GM23338 (cell line): ENCODE data around the gene MAP3K10. TPM values are rescaled to one million over a fixed set of nuclear protein-coding genes. Genes with fewer than 3 reads are reported as not detected.

Experiments
- ATAC-seq: fragments of 200-7000 bp; cut with Tn5 transposase; 3 replicates; pipeline ENCODE4 v1.9.1; 2020
- DNase-seq: peaks from one replicate; pipeline ENCODE4 v3.0.0-alpha.2; 2015; ENCODE audit warnings: low spot score
- H2AFZ ChIP-seq: fragments of 200-600 bp; sonication (generic); 2 replicates; pipeline ENCODE4 v1.8.0; 2016; ENCODE audit warnings: antibody characterized with exemption, mild to moderate bottlenecking, moderate library complexity
- H3F3A ChIP-seq: fragments of 200-600 bp; sonication (generic); replicated peaks from 2 replicates; pipeline ENCODE4 v1.8.0; 2017; ENCODE audit warnings: antibody characterized with exemption, mixed run types, low read depth
- H3K27ac ChIP-seq: fragments of 200-600 bp; sonication (generic); 2 replicates; pipeline ENCODE4 v1.6.1; 2016; ENCODE audit warnings: low read depth
- H3K27me3 ChIP-seq: fragments of 200-600 bp; sonication (generic); 2 replicates; pipeline ENCODE4 v1.8.0; 2016; ENCODE audit warnings: mild to moderate bottlenecking, mixed run types, moderate library complexity; ENCODE audit not compliant: insufficient read depth
- H3K36me3 ChIP-seq: fragments of 200-600 bp; sonication (generic); 2 replicates; pipeline ENCODE4 v1.8.0; 2016; ENCODE audit warnings: mild to moderate bottlenecking; ENCODE audit not compliant: insufficient read depth
- H3K4me1 ChIP-seq: fragments of 200-600 bp; sonication (generic); 2 replicates; pipeline ENCODE4 v1.8.0; 2016; ENCODE audit warnings: mild to moderate bottlenecking, moderate library complexity; ENCODE audit not compliant: insufficient read depth
- H3K4me2 ChIP-seq: fragments of 200-600 bp; sonication (generic); 2 replicates; pipeline ENCODE4 v1.7.1; 2017; ENCODE audit warnings: mixed run types
- H3K4me3 ChIP-seq: fragments of 200-600 bp; sonication (generic); 2 replicates; pipeline ENCODE4 v1.6.1; 2016; ENCODE audit warnings: mixed run types
- H3K79me2 ChIP-seq: fragments of 200-600 bp; sonication (generic); replicated peaks from 2 replicates; pipeline ENCODE4 v1.8.0; 2017; ENCODE audit warnings: mild to moderate bottlenecking; ENCODE audit not compliant: insufficient read depth
- H3K9me2 ChIP-seq: fragments of 200-600 bp; sonication (generic); 2 replicates; pipeline ENCODE4 v1.8.0; 2017; ENCODE audit not compliant: insufficient read depth
- H4K20me1 ChIP-seq: fragments of 200-600 bp; sonication (generic); replicated peaks from 2 replicates; pipeline ENCODE4 v1.8.0; 2017; ENCODE audit warnings: mild to moderate bottlenecking; ENCODE audit not compliant: insufficient read depth
- H3K27ac Mint-ChIP-seq: 2 replicates; pipeline ENCODE4 v1.8.0; 2020; ENCODE audit warnings: inconsistent platforms, mild to moderate bottlenecking, moderate library complexity, mixed read lengths
- H3K27me3 Mint-ChIP-seq: 3 replicates; pipeline ENCODE4 v1.8.0; 2022; ENCODE audit warnings: low read depth, mild to moderate bottlenecking, moderate library complexity, mixed read lengths, inconsistent platforms; ENCODE audit not compliant: insufficient read depth, poor library complexity
- H3K36me3 Mint-ChIP-seq: 3 replicates; pipeline ENCODE4 v1.8.0; 2021; ENCODE audit warnings: low read depth, mild to moderate bottlenecking, inconsistent platforms, moderate library complexity, mixed read lengths
- H3K4me1 Mint-ChIP-seq: 3 replicates; pipeline ENCODE4 v1.8.0; 2020; ENCODE audit warnings: mild to moderate bottlenecking, inconsistent platforms, mixed read lengths
- H3K4me3 Mint-ChIP-seq: 3 replicates; pipeline ENCODE4 v1.8.0; 2021; ENCODE audit warnings: moderate library complexity, mild to moderate bottlenecking, inconsistent platforms, mixed read lengths
- H3K9me3 Mint-ChIP-seq: 3 replicates; pipeline ENCODE4 v1.8.0; 2020; ENCODE audit warnings: moderate library complexity, mild to moderate bottlenecking, inconsistent platforms, mixed read lengths
- CREB1 ChIP-seq: fragments of 250-450 bp; sonication (Bioruptor Pico); IDR thresholded peaks from 2 replicates; pipeline ENCODE4 v1.5.0; 2020; ENCODE audit warnings: low read depth, mild to moderate bottlenecking, moderate library complexity
- EZH2 ChIP-seq: fragments of 200-600 bp; sonication (generic); IDR thresholded peaks from one replicate; pipeline ENCODE4 v1.8.0; 2017; ENCODE audit warnings: antibody characterized with exemption, mild to moderate bottlenecking, low read depth; ENCODE audit not compliant: unreplicated experiment
- EZH2phosphoT487 ChIP-seq: fragments of 200-600 bp; sonication (generic); IDR thresholded peaks from one replicate; pipeline ENCODE4 v1.8.1; 2018; ENCODE audit warnings: antibody characterized with exemption; ENCODE audit not compliant: unreplicated experiment
- JUNB ChIP-seq: IDR thresholded peaks from one replicate; pipeline ENCODE4 v1.6.1; 2016; ENCODE audit warnings: antibody characterized with exemption; ENCODE audit not compliant: unreplicated experiment
- NANOG ChIP-seq: IDR thresholded peaks from 2 replicates; pipeline ENCODE4 v1.6.1; 2016; ENCODE audit warnings: antibody characterized with exemption, borderline replicate concordance
- POLR2AphosphoS5 ChIP-seq: IDR thresholded peaks from 2 replicates; pipeline ENCODE4 v1.6.1; 2016; ENCODE audit warnings: antibody characterized with exemption, low read depth
- STAT1 ChIP-seq: IDR thresholded peaks from one replicate; pipeline ENCODE4 v1.6.1; 2016; ENCODE audit warnings: antibody characterized with exemption; ENCODE audit not compliant: unreplicated experiment
- ZNF114 ChIP-seq: fragments of 250-450 bp; sonication (Bioruptor Pico); IDR thresholded peaks from 2 replicates; pipeline ENCODE4 v1.5.0; 2020; ENCODE audit warnings: mild to moderate bottlenecking, moderate library complexity
- ZNF331 ChIP-seq: fragments of 250-450 bp; sonication (Bioruptor Pico); IDR thresholded peaks from 2 replicates; pipeline ENCODE4 v1.5.0; 2020; ENCODE audit warnings: low read depth, mild to moderate bottlenecking, moderate library complexity
- polyA plus RNA-seq: library from polyadenylated mRNA; unstranded; fragments of >200 nt; fragmentation: Nextera tagmentation; extraction: Ambion mirVana; gene quantifications from 2 replicates; pipeline ENCODE4 v1.2.1, GENCODE V29; 2016
- total RNA-seq: library from RNA; depleted of rRNA; stranded (reverse); fragments of >200 nt; shearing (Covaris generic); gene quantifications from 2 replicates; pipeline ENCODE4 v1.2.3, GENCODE V29; 2014
- TF ChIP-seq, protein P1 (sequence below): IDR thresholded peaks from 2 replicates; pipeline ENCODE4 v1.6.1; 2016; ENCODE audit warnings: antibody characterized with exemption
- TF ChIP-seq, protein P2 (sequence below), 2 experiments: fragments of 200-600 bp in 1 of 2; sonication (generic) in 1 of 2; conservative IDR thresholded peaks; 2 replicates each; pipeline versions ENCODE4 v1.5.1 to v1.6.1; 2016 to 2017; ENCODE audit warnings: antibody characterized with exemption in 2 of 2, low read depth in 2 of 2, mild to moderate bottlenecking in 2 of 2, moderate library complexity in 1 of 2
- TF ChIP-seq, protein P3 (sequence below): IDR thresholded peaks from one replicate; pipeline ENCODE4 v1.6.1; 2018; ENCODE audit warnings: antibody characterized with exemption; ENCODE audit not compliant: unreplicated experiment
- TF ChIP-seq, protein P4 (sequence below): fragments of 250-450 bp; sonication (Bioruptor Pico); IDR thresholded peaks from 2 replicates; pipeline ENCODE4 v1.5.0; 2020; ENCODE audit warnings: mild to moderate bottlenecking, moderate library complexity

Gene MAP3K10
- total and polyA plus RNA-seq, 2 experiments from 2014 or later, result 5.9 to 13.7 TPM

DNA sequence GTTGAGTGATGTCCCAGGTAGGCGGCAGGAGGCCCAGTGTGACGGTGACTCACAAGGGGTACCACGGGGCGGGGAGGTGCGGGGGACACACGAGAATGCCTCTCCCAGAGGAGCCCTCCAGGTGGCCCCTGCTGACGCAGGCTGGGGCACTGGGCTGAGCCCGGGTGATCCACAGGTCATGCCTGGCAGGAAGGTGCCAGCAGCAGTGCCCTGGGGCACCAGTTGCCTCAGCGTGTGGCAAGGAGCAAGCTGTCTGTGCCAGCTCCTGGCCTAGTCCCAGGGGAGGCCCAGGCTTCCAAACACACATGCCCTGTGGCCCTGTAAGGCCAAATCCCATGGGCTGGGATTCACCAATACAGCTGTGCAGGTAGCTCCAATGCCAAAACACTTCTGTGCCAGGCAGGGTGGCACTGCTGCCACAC is 65.9 kb downstream of the MAP3K10 start:
- H3K4me1 ChIP-seq, result peaks cover 7% of the 10 kb centered on the region; the same call in 1 of the 2 replicates
- Mint-ChIP-seq H3K27me3 (peaks cover 3% of the 10 kb centered on the region), H3K4me3 (no peak overlapping the region), H3K36me3 (peaks cover 31% of the 10 kb centered on the region), H3K27ac (no peak overlapping the region), H3K4me1 (peaks cover 15% of the 10 kb centered on the region), H3K9me3 (peaks cover 2% of the 10 kb centered on the region; the same call in 1 of the 3 replicates)
- no peak for TF ChIP-seq EZH2phosphoT487
- TF ChIP-seq, protein P1, sequence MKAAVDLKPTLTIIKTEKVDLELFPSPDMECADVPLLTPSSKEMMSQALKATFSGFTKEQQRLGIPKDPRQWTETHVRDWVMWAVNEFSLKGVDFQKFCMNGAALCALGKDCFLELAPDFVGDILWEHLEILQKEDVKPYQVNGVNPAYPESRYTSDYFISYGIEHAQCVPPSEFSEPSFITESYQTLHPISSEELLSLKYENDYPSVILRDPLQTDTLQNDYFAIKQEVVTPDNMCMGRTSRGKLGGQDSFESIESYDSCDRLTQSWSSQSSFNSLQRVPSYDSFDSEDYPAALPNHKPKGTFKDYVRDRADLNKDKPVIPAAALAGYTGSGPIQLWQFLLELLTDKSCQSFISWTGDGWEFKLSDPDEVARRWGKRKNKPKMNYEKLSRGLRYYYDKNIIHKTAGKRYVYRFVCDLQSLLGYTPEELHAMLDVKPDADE, result no peak
- TF ChIP-seq NANOG, result no peak
- no peak for TF ChIP-seq JUNB
- TF ChIP-seq POLR2AphosphoS5, result no peak
- TF ChIP-seq EZH2, result no peak
- TF ChIP-seq, protein P2, sequence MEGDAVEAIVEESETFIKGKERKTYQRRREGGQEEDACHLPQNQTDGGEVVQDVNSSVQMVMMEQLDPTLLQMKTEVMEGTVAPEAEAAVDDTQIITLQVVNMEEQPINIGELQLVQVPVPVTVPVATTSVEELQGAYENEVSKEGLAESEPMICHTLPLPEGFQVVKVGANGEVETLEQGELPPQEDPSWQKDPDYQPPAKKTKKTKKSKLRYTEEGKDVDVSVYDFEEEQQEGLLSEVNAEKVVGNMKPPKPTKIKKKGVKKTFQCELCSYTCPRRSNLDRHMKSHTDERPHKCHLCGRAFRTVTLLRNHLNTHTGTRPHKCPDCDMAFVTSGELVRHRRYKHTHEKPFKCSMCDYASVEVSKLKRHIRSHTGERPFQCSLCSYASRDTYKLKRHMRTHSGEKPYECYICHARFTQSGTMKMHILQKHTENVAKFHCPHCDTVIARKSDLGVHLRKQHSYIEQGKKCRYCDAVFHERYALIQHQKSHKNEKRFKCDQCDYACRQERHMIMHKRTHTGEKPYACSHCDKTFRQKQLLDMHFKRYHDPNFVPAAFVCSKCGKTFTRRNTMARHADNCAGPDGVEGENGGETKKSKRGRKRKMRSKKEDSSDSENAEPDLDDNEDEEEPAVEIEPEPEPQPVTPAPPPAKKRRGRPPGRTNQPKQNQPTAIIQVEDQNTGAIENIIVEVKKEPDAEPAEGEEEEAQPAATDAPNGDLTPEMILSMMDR (conservative IDR thresholded peaks at IDR 0.05; ENCODE audit: low read depth in 2 of 2), result no peak
- TF ChIP-seq, protein P3, sequence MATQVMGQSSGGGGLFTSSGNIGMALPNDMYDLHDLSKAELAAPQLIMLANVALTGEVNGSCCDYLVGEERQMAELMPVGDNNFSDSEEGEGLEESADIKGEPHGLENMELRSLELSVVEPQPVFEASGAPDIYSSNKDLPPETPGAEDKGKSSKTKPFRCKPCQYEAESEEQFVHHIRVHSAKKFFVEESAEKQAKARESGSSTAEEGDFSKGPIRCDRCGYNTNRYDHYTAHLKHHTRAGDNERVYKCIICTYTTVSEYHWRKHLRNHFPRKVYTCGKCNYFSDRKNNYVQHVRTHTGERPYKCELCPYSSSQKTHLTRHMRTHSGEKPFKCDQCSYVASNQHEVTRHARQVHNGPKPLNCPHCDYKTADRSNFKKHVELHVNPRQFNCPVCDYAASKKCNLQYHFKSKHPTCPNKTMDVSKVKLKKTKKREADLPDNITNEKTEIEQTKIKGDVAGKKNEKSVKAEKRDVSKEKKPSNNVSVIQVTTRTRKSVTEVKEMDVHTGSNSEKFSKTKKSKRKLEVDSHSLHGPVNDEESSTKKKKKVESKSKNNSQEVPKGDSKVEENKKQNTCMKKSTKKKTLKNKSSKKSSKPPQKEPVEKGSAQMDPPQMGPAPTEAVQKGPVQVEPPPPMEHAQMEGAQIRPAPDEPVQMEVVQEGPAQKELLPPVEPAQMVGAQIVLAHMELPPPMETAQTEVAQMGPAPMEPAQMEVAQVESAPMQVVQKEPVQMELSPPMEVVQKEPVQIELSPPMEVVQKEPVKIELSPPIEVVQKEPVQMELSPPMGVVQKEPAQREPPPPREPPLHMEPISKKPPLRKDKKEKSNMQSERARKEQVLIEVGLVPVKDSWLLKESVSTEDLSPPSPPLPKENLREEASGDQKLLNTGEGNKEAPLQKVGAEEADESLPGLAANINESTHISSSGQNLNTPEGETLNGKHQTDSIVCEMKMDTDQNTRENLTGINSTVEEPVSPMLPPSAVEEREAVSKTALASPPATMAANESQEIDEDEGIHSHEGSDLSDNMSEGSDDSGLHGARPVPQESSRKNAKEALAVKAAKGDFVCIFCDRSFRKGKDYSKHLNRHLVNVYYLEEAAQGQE, result no peak
- no peak for TF ChIP-seq CREB1
- no peak for TF ChIP-seq STAT1
- TF ChIP-seq, protein P4, sequence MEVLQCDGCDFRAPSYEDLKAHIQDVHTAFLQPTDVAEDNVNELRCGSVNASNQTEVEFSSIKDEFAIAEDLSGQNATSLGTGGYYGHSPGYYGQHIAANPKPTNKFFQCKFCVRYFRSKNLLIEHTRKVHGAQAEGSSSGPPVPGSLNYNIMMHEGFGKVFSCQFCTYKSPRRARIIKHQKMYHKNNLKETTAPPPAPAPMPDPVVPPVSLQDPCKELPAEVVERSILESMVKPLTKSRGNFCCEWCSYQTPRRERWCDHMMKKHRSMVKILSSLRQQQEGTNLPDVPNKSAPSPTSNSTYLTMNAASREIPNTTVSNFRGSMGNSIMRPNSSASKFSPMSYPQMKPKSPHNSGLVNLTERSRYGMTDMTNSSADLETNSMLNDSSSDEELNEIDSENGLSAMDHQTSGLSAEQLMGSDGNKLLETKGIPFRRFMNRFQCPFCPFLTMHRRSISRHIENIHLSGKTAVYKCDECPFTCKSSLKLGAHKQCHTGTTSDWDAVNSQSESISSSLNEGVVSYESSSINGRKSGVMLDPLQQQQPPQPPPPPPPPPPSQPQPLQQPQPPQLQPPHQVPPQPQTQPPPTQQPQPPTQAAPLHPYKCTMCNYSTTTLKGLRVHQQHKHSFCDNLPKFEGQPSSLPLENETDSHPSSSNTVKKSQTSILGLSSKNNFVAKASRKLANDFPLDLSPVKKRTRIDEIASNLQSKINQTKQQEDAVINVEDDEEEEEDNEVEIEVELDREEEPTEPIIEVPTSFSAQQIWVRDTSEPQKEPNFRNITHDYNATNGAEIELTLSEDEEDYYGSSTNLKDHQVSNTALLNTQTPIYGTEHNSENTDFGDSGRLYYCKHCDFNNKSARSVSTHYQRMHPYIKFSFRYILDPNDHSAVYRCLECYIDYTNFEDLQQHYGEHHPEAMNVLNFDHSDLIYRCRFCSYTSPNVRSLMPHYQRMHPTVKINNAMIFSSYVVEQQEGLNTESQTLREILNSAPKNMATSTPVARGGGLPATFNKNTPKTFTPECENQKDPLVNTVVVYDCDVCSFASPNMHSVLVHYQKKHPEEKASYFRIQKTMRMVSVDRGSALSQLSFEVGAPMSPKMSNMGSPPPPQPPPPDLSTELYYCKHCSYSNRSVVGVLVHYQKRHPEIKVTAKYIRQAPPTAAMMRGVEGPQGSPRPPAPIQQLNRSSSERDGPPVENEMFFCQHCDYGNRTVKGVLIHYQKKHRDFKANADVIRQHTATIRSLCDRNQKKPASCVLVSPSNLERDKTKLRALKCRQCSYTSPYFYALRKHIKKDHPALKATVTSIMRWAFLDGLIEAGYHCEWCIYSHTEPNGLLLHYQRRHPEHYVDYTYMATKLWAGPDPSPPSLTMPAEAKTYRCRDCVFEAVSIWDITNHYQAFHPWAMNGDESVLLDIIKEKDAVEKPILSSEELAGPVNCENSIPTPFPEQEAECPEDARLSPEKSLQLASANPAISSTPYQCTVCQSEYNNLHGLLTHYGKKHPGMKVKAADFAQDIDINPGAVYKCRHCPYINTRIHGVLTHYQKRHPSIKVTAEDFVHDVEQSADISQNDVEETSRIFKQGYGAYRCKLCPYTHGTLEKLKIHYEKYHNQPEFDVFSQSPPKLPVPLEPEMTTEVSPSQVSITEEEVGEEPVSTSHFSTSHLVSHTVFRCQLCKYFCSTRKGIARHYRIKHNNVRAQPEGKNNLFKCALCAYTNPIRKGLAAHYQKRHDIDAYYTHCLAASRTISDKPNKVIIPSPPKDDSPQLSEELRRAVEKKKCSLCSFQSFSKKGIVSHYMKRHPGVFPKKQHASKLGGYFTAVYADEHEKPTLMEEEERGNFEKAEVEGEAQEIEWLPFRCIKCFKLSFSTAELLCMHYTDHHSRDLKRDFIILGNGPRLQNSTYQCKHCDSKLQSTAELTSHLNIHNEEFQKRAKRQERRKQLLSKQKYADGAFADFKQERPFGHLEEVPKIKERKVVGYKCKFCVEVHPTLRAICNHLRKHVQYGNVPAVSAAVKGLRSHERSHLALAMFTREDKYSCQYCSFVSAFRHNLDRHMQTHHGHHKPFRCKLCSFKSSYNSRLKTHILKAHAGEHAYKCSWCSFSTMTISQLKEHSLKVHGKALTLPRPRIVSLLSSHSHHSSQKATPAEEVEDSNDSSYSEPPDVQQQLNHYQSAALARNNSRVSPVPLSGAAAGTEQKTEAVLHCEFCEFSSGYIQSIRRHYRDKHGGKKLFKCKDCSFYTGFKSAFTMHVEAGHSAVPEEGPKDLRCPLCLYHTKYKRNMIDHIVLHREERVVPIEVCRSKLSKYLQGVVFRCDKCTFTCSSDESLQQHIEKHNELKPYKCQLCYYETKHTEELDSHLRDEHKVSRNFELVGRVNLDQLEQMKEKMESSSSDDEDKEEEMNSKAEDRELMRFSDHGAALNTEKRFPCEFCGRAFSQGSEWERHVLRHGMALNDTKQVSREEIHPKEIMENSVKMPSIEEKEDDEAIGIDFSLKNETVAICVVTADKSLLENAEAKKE (CRISPR knock-in tag), result no peak
- no peak for TF ChIP-seq ZNF331 (CRISPR knock-in tag)
- no peak for TF ChIP-seq ZNF114
- peaks cover 7% of the 10 kb centered on the region for H4K20me1 ChIP-seq
- H3K79me2 ChIP-seq, result peaks cover 34% of the 10 kb centered on the region
- H3K36me3 ChIP-seq, result peaks cover under 1% of the 10 kb centered on the region
- H3K9me2 ChIP-seq, result no peaks in the 10 kb centered on the region
- no peak overlapping the region for H3K4me2 ChIP-seq
- no peaks in the 10 kb centered on the region for H3K27me3 ChIP-seq
- ATAC-seq (no peak), DNase-seq (no peak)
- no peak overlapping the region for H2AFZ ChIP-seq
- H3F3A ChIP-seq, result no peaks in the 10 kb centered on the region
- H3K4me3 ChIP-seq, result no peak overlapping the region
- no peak overlapping the region for H3K27ac ChIP-seq
